ENCODE results near the gene KRT6C. TPM values are rescaled to one million over a fixed set of nuclear protein-coding genes. Genes with fewer than 3 reads are reported as not detected.
"Not testable (repeated sequence)": the region's sequence is repeated elsewhere in the genome, so short reads cannot be mapped to it uniquely, and the experiment has no call there.

KRT6C gene
- total RNA-seq, 1 donor from 2014 or later = not detected

- no peak for DNase-seq (ENCODE audit: low read depth in 2 of 2)
These were observed 26.4 kb upstream of the KRT6C start for GRCh38 chr12:52499806-52500560.

GRCh38 chr12:52498946-52499345, 25.3 kb upstream of the KRT6C start:
- DNase-seq (ENCODE audit: low read depth in 2 of 2) = no peak

GRCh38 chr12:52497975-52498374, 24.4 kb upstream of the KRT6C start:
- no peak for DNase-seq (ENCODE audit: low read depth in 2 of 2)

- no peak for DNase-seq (ENCODE audit: low read depth in 2 of 2)
These were observed 23.0 kb upstream of the KRT6C start for GRCh38 chr12:52496590-52497071.

GRCh38 chr12:52496054-52496453, 22.4 kb upstream of the KRT6C start:
- DNase-seq (ENCODE audit: low read depth in 2 of 2) = no peak

- DNase-seq (ENCODE audit: low read depth in 2 of 2) = no peak
These were observed 21.8 kb upstream of the KRT6C start for GRCh38 chr12:52495389-52495788.

GRCh38 chr12:52494518-52494917, 20.9 kb upstream of the KRT6C start:
- no peak for DNase-seq (ENCODE audit: low read depth in 2 of 2)

GRCh38 chr12:52494100-52494499, 20.5 kb upstream of the KRT6C start:
- no peak for DNase-seq (ENCODE audit: low read depth in 2 of 2)

- no peak for DNase-seq (ENCODE audit: low read depth in 2 of 2)
These were observed 19.6 kb upstream of the KRT6C start, which contains the start of gene KRT6A for GRCh38 chr12:52493172-52493571. Gene KRT6A, minus strand, starts transcription at chr12:52493257. Its CDS starts 69 bp downstream, at chr12:52493188.

GRCh38 chr12:52492405-52492804, 18.8 kb upstream of the KRT6C start:
- not testable (repeated sequence) for DNase-seq (ENCODE audit: low read depth in 2 of 2)

GRCh38 chr12:52491495-52491894, 17.9 kb upstream of the KRT6C start:
- not testable (repeated sequence) for DNase-seq (ENCODE audit: low read depth in 2 of 2)

GRCh38 chr12:52488736-52489135, 15.1 kb upstream of the KRT6C start:
- no peak for DNase-seq (ENCODE audit: low read depth in 2 of 2)

GRCh38 chr12:52487744-52488443, 14.3 kb upstream of the KRT6C start:
- DNase-seq (ENCODE audit: low read depth in 2 of 2) = not testable (repeated sequence)

- no peak for DNase-seq (ENCODE audit: low read depth in 2 of 2)
These were observed 13.6 kb upstream of the KRT6C start for GRCh38 chr12:52487211-52487610.

GRCh38 chr12:52486166-52487105, 12.8 kb upstream of the KRT6C start:
- DNase-seq (ENCODE audit: low read depth in 2 of 2) = no peak

GRCh38 chr12:52480073-52480472, 6.5 kb upstream of the KRT6C start:
- no peak for DNase-seq (ENCODE audit: low read depth in 2 of 2)

GRCh38 chr12:52477651-52478050, 4.0 kb upstream of the KRT6C start:
- DNase-seq (ENCODE audit: low read depth in 2 of 2) = no peak

GRCh38 chr12:52474212-52474611, 607 bp upstream of the KRT6C start:
- DNase-seq (ENCODE audit: low read depth in 2 of 2) = no peak

- no peak for DNase-seq (ENCODE audit: low read depth in 2 of 2)
These were observed 3.8 kb downstream of the KRT6C start for GRCh38 chr12:52469853-52470252.

GRCh38 chr12:52464897-52465296, 8.7 kb downstream of the KRT6C start:
- DNase-seq (ENCODE audit: low read depth in 2 of 2) = no peak

GRCh38 chr12:52461693-52462092, 11.9 kb downstream of the KRT6C start:
- DNase-seq (ENCODE audit: low read depth in 2 of 2) = no peak

GRCh38 chr12:52458861-52459260, 14.7 kb downstream of the KRT6C start:
- DNase-seq (ENCODE audit: low read depth in 2 of 2) = no peak
